Panc1 (cell line): Measurements from ENCODE around the gene PAK1IP1.

Source experiments
- CTCF ChIP-seq: fragments of 450-650 bp; IDR thresholded peaks from 2 replicates; pipeline ENCODE4 v1.5.1; 2017; ENCODE audit warnings: mild to moderate bottlenecking
- POLR2AphosphoS5 ChIP-seq: IDR thresholded peaks from 2 replicates; pipeline ENCODE4 v1.6.1; 2012; ENCODE audit warnings: mild to moderate bottlenecking, low read depth, low read length, moderate library complexity

GRCh38 chr6:10733863-10734262 is 39.1 kb downstream of the PAK1IP1 start:
- TF ChIP-seq CTCF (no peak), POLR2AphosphoS5 (no peak)
